SK-N-SH treated with all-trans-retinoic acid at 6 μM for 48 hours (cell line): Measurements from ENCODE around the gene SUV39H2.

Source experiments
- CSDC2 ChIP-seq: fragments of 250-450 bp; sonication (Bioruptor Pico); IDR thresholded peaks from 2 replicates; pipeline ENCODE4 v1.5.0; 2020; ENCODE audit warnings: mild to moderate bottlenecking, moderate library complexity
- TCF4 ChIP-seq: fragments of 250-450 bp; sonication (Bioruptor Pico); IDR thresholded peaks from 2 replicates; pipeline ENCODE4 v1.8.0; 2021; ENCODE audit warnings: mild to moderate bottlenecking, moderate library complexity, borderline replicate concordance
- TF ChIP-seq, protein P1 (sequence below): fragments of 250-450 bp; sonication (Bioruptor Pico); IDR thresholded peaks from 2 replicates; pipeline ENCODE4 v1.8.0; 2020; ENCODE audit warnings: mild to moderate bottlenecking, moderate library complexity, borderline replicate concordance

DNA sequence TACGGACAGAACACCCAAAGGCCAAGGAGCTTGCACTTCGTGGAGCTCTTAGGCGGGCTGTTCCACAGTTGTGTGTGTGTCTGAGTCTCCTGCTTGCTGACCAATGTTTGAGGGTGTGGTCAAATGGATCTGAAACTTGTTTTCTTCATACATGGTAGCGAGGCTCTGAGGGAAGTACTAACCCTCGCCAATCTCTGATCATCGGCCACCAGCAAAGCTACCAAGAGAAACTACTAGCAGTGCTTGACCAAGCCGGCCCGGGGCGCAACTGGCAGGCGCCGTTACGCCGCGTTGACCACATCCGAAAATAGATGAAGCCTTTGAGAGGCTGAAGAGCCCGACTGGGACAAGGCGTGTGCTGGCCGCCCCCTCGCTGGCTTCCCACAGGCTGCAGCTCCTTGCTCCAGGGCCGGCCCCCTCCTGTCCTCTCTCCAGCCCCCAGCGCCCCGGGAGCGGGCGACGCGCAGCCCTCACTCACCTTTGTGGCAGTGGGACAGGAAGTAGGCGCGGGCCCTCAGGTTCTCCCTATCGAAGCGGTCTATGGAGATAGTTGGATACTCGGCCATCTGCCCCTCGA is 74.8 kb downstream of the SUV39H2 start:
- TF ChIP-seq TCF4 (CRISPR knock-in tag), result no peak
- TF ChIP-seq CSDC2, result no peak
- TF ChIP-seq, protein P1, sequence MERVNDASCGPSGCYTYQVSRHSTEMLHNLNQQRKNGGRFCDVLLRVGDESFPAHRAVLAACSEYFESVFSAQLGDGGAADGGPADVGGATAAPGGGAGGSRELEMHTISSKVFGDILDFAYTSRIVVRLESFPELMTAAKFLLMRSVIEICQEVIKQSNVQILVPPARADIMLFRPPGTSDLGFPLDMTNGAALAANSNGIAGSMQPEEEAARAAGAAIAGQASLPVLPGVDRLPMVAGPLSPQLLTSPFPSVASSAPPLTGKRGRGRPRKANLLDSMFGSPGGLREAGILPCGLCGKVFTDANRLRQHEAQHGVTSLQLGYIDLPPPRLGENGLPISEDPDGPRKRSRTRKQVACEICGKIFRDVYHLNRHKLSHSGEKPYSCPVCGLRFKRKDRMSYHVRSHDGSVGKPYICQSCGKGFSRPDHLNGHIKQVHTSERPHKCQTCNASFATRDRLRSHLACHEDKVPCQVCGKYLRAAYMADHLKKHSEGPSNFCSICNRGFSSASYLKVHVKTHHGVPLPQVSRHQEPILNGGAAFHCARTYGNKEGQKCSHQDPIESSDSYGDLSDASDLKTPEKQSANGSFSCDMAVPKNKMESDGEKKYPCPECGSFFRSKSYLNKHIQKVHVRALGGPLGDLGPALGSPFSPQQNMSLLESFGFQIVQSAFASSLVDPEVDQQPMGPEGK, result no peak
